Ishikawa (cell line): ENCODE results near the gene CD47.

ENCODE experiments used
- CEBPB ChIP-seq: IDR thresholded peaks from 2 replicates; pipeline ENCODE4 v1.6.1; 2012
- CREB1 ChIP-seq: IDR thresholded peaks from 2 replicates; pipeline ENCODE4 v1.6.1; 2012; ENCODE audit warnings: low read depth
- EP300 ChIP-seq: IDR thresholded peaks from 2 replicates; pipeline ENCODE4 v1.6.1; 2012; ENCODE audit warnings: borderline replicate concordance
- FOXM1 ChIP-seq: IDR thresholded peaks from 2 replicates; pipeline ENCODE4 v1.6.1; 2012; ENCODE audit warnings: low read depth, borderline replicate concordance
- TAF1 ChIP-seq: IDR thresholded peaks from 2 replicates; pipeline ENCODE4 v1.6.1; 2012; ENCODE audit warnings: low read depth, mild to moderate bottlenecking
- YY1 ChIP-seq: IDR thresholded peaks from 2 replicates; pipeline ENCODE4 v1.6.1; 2012; ENCODE audit warnings: low read depth
- ZBTB7A ChIP-seq: IDR thresholded peaks from 2 replicates; pipeline ENCODE4 v1.6.1; 2012; ENCODE audit warnings: low read depth
- TF ChIP-seq, protein P1 (sequence below): IDR thresholded peaks from 2 replicates; pipeline ENCODE4 v1.6.1; 2012
- TF ChIP-seq, protein P2 (sequence below): IDR thresholded peaks from 2 replicates; pipeline ENCODE4 v1.6.1; 2012; ENCODE audit warnings: low read depth, mild to moderate bottlenecking
- TF ChIP-seq, protein P3 (sequence below): IDR thresholded peaks from 2 replicates; pipeline ENCODE4 v1.6.1; 2012

GRCh38 chr3:108035751-108036150 lies 55.1 kb downstream of the CD47 start:
- TF ChIP-seq, protein P1, sequence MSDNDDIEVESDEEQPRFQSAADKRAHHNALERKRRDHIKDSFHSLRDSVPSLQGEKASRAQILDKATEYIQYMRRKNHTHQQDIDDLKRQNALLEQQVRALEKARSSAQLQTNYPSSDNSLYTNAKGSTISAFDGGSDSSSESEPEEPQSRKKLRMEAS = no peak
- no peak for TF ChIP-seq EP300
- TF ChIP-seq, protein P2, sequence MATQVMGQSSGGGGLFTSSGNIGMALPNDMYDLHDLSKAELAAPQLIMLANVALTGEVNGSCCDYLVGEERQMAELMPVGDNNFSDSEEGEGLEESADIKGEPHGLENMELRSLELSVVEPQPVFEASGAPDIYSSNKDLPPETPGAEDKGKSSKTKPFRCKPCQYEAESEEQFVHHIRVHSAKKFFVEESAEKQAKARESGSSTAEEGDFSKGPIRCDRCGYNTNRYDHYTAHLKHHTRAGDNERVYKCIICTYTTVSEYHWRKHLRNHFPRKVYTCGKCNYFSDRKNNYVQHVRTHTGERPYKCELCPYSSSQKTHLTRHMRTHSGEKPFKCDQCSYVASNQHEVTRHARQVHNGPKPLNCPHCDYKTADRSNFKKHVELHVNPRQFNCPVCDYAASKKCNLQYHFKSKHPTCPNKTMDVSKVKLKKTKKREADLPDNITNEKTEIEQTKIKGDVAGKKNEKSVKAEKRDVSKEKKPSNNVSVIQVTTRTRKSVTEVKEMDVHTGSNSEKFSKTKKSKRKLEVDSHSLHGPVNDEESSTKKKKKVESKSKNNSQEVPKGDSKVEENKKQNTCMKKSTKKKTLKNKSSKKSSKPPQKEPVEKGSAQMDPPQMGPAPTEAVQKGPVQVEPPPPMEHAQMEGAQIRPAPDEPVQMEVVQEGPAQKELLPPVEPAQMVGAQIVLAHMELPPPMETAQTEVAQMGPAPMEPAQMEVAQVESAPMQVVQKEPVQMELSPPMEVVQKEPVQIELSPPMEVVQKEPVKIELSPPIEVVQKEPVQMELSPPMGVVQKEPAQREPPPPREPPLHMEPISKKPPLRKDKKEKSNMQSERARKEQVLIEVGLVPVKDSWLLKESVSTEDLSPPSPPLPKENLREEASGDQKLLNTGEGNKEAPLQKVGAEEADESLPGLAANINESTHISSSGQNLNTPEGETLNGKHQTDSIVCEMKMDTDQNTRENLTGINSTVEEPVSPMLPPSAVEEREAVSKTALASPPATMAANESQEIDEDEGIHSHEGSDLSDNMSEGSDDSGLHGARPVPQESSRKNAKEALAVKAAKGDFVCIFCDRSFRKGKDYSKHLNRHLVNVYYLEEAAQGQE = no peak
- no peak for TF ChIP-seq CEBPB
- no peak for TF ChIP-seq TAF1
- TF ChIP-seq, protein P3, sequence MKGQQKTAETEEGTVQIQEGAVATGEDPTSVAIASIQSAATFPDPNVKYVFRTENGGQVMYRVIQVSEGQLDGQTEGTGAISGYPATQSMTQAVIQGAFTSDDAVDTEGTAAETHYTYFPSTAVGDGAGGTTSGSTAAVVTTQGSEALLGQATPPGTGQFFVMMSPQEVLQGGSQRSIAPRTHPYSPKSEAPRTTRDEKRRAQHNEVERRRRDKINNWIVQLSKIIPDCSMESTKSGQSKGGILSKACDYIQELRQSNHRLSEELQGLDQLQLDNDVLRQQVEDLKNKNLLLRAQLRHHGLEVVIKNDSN = no peak
- TF ChIP-seq CREB1 = no peak
- TF ChIP-seq FOXM1 = no peak
- no peak for TF ChIP-seq YY1
- no peak for TF ChIP-seq ZBTB7A
